SU-DHL-6 (cell line): ENCODE results near the gene ZNF385C.
"Not testable (repeated sequence)": the region's sequence is repeated elsewhere in the genome, so short reads cannot be mapped to it uniquely, and the experiment has no call there.

Experiments
- CTCF ChIP-seq: fragments of 200-600 bp; sonication (generic); IDR thresholded peaks from one replicate; pipeline ENCODE4 v1.5.1; 2017; ENCODE audit warnings: antibody characterized with exemption, mild to moderate bottlenecking, low read length, moderate library complexity; ENCODE audit not compliant: insufficient read depth, poor library complexity, severe bottlenecking
- EZH2phosphoT487 ChIP-seq: fragments of 200-600 bp; sonication (generic), shearing (Covaris generic); conservative IDR thresholded peaks from 2 replicates; pipeline ENCODE4 v1.6.1; 2018; ENCODE audit warnings: mild to moderate bottlenecking, antibody characterized with exemption, low read length, moderate library complexity, mixed read lengths

- not testable (repeated sequence) for TF ChIP-seq CTCF, EZH2phosphoT487
Measured at GRCh38 chr17:42010266-42010680, 88.0 kb downstream of the ZNF385C start.
